K562 (cell line): Measurements from ENCODE around the gene SAMD14. TPM values are rescaled to one million over a fixed set of nuclear protein-coding genes. Genes with fewer than 3 reads are reported as not detected.

Experiments used
- COPS2 ChIP-seq: fragments of 450-650 bp; conservative IDR thresholded peaks from 2 replicates; pipeline ENCODE4 v1.6.1; 2016; ENCODE audit warnings: mild to moderate bottlenecking, moderate library complexity
- CXXC5 ChIP-seq: fragments of 250-450 bp; sonication (Bioruptor Pico); IDR thresholded peaks from 2 replicates; pipeline ENCODE4 v1.8.0; 2022; ENCODE audit warnings: inconsistent platforms, mild to moderate bottlenecking, moderate library complexity
- DACH1 ChIP-seq: fragments of 450-650 bp; IDR thresholded peaks from 2 replicates; pipeline ENCODE4 v1.6.1; 2018; ENCODE audit not compliant: partially characterized antibody
- PCBP1 ChIP-seq: fragments of 200-400 bp; formaldehyde crosslinking; IDR thresholded peaks from 2 replicates; pipeline ENCODE4 v1.6.1; 2018; ENCODE audit warnings: mild to moderate bottlenecking, low read depth, low read length; ENCODE audit not compliant: poor library complexity, severe bottlenecking
- POLR2AphosphoS2 ChIP-seq: IDR thresholded peaks from 2 replicates; pipeline ENCODE4 v1.6.1; 2012; ENCODE audit warnings: low read length, improper control_type of control experiment
- RBM14 ChIP-seq: fragments of 200-400 bp; formaldehyde crosslinking; IDR thresholded peaks from 2 replicates; pipeline ENCODE4 v1.6.1; 2018; ENCODE audit warnings: low read depth, mild to moderate bottlenecking, low read length, moderate library complexity, borderline replicate concordance; ENCODE audit not compliant: insufficient read depth
- polyA plus RNA-seq, 8 experiments: library from polyadenylated mRNA; depleted of rRNA in 4 of 8; stranded (reverse) in 5 of 8; unstranded in 3 of 8; fragments of >200 nt; fragmentation: Nextera tagmentation in 2 of 8; fragmentation: Illumina TruSeq in 1 of 8; extraction: Ambion mirVana in 2 of 8; extraction: Trizol in 1 of 8; gene quantifications; 2 replicates each; pipeline versions ENCODE4 v1.2.1 to v1.2.3, GENCODE V29; 2011 to 2014; ENCODE audit warnings: inconsistent platforms in 1 of 8, missing spikeins in 1 of 8
- total RNA-seq, 7 experiments: library from RNA; depleted of rRNA in 6 of 7; stranded (reverse); fragments of >200 nt in 6 of 7; fragmentation: Illumina TruSeq in 2 of 7; extraction: Trizol in 2 of 7; gene quantifications; 2 replicates each; pipeline versions ENCODE4 v1.2.1 to v1.2.3, GENCODE V29; 2011 to 2021; ENCODE audit warnings: low replicate concordance in 1 of 7
- TF ChIP-seq, protein P1 (sequence below): fragments of 450-650 bp; IDR thresholded peaks from 2 replicates; pipeline ENCODE4 v1.6.1; 2016; ENCODE audit warnings: mild to moderate bottlenecking, moderate library complexity
- TF ChIP-seq, protein P2 (sequence below): conservative IDR thresholded peaks from 2 replicates; pipeline ENCODE4 v1.6.1; 2011; ENCODE audit warnings: low read depth, mild to moderate bottlenecking, low read length; ENCODE audit not compliant: control insufficient read depth
- TF ChIP-seq, protein P3 (sequence below): IDR thresholded peaks from 2 replicates; pipeline ENCODE4 v1.6.1; 2011; ENCODE audit not compliant: insufficient read length; ENCODE audit errors: extremely low read depth
- TF ChIP-seq, protein P4 (sequence below), 2 experiments: fragments of 200-800 bp in 1 of 2; sonication (Bioruptor generic) in 1 of 2; sonication (generic) in 1 of 2; formaldehyde crosslinking in 1 of 2; IDR thresholded peaks in 1 of 2; conservative IDR thresholded peaks in 1 of 2; 2 replicates each; pipeline versions ENCODE4 v1.5.0 to v1.6.1; 2016 to 2020; ENCODE audit warnings: missing compliant biosample characterization in 1 of 2, missing genetic modification characterization in 1 of 2, missing genetic modification reagents in 1 of 2

The SAMD14 gene
- total and polyA plus RNA-seq, 9 of the 15 experiments (the other 6 are each of a cell fraction or from before 2014, with no cell fraction given), result 0.04 to 0.07 TPM; not detected in 7

- TF ChIP-seq, protein P1, sequence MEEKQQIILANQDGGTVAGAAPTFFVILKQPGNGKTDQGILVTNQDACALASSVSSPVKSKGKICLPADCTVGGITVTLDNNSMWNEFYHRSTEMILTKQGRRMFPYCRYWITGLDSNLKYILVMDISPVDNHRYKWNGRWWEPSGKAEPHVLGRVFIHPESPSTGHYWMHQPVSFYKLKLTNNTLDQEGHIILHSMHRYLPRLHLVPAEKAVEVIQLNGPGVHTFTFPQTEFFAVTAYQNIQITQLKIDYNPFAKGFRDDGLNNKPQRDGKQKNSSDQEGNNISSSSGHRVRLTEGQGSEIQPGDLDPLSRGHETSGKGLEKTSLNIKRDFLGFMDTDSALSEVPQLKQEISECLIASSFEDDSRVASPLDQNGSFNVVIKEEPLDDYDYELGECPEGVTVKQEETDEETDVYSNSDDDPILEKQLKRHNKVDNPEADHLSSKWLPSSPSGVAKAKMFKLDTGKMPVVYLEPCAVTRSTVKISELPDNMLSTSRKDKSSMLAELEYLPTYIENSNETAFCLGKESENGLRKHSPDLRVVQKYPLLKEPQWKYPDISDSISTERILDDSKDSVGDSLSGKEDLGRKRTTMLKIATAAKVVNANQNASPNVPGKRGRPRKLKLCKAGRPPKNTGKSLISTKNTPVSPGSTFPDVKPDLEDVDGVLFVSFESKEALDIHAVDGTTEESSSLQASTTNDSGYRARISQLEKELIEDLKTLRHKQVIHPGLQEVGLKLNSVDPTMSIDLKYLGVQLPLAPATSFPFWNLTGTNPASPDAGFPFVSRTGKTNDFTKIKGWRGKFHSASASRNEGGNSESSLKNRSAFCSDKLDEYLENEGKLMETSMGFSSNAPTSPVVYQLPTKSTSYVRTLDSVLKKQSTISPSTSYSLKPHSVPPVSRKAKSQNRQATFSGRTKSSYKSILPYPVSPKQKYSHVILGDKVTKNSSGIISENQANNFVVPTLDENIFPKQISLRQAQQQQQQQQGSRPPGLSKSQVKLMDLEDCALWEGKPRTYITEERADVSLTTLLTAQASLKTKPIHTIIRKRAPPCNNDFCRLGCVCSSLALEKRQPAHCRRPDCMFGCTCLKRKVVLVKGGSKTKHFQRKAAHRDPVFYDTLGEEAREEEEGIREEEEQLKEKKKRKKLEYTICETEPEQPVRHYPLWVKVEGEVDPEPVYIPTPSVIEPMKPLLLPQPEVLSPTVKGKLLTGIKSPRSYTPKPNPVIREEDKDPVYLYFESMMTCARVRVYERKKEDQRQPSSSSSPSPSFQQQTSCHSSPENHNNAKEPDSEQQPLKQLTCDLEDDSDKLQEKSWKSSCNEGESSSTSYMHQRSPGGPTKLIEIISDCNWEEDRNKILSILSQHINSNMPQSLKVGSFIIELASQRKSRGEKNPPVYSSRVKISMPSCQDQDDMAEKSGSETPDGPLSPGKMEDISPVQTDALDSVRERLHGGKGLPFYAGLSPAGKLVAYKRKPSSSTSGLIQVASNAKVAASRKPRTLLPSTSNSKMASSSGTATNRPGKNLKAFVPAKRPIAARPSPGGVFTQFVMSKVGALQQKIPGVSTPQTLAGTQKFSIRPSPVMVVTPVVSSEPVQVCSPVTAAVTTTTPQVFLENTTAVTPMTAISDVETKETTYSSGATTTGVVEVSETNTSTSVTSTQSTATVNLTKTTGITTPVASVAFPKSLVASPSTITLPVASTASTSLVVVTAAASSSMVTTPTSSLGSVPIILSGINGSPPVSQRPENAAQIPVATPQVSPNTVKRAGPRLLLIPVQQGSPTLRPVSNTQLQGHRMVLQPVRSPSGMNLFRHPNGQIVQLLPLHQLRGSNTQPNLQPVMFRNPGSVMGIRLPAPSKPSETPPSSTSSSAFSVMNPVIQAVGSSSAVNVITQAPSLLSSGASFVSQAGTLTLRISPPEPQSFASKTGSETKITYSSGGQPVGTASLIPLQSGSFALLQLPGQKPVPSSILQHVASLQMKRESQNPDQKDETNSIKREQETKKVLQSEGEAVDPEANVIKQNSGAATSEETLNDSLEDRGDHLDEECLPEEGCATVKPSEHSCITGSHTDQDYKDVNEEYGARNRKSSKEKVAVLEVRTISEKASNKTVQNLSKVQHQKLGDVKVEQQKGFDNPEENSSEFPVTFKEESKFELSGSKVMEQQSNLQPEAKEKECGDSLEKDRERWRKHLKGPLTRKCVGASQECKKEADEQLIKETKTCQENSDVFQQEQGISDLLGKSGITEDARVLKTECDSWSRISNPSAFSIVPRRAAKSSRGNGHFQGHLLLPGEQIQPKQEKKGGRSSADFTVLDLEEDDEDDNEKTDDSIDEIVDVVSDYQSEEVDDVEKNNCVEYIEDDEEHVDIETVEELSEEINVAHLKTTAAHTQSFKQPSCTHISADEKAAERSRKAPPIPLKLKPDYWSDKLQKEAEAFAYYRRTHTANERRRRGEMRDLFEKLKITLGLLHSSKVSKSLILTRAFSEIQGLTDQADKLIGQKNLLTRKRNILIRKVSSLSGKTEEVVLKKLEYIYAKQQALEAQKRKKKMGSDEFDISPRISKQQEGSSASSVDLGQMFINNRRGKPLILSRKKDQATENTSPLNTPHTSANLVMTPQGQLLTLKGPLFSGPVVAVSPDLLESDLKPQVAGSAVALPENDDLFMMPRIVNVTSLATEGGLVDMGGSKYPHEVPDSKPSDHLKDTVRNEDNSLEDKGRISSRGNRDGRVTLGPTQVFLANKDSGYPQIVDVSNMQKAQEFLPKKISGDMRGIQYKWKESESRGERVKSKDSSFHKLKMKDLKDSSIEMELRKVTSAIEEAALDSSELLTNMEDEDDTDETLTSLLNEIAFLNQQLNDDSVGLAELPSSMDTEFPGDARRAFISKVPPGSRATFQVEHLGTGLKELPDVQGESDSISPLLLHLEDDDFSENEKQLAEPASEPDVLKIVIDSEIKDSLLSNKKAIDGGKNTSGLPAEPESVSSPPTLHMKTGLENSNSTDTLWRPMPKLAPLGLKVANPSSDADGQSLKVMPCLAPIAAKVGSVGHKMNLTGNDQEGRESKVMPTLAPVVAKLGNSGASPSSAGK, result no peak
- TF ChIP-seq, protein P2, sequence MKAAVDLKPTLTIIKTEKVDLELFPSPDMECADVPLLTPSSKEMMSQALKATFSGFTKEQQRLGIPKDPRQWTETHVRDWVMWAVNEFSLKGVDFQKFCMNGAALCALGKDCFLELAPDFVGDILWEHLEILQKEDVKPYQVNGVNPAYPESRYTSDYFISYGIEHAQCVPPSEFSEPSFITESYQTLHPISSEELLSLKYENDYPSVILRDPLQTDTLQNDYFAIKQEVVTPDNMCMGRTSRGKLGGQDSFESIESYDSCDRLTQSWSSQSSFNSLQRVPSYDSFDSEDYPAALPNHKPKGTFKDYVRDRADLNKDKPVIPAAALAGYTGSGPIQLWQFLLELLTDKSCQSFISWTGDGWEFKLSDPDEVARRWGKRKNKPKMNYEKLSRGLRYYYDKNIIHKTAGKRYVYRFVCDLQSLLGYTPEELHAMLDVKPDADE, result no peak
- TF ChIP-seq, protein P3, sequence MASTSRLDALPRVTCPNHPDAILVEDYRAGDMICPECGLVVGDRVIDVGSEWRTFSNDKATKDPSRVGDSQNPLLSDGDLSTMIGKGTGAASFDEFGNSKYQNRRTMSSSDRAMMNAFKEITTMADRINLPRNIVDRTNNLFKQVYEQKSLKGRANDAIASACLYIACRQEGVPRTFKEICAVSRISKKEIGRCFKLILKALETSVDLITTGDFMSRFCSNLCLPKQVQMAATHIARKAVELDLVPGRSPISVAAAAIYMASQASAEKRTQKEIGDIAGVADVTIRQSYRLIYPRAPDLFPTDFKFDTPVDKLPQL, result no peak
- TF ChIP-seq RBM14, result no peak
- no peak for TF ChIP-seq POLR2AphosphoS2
- TF ChIP-seq DACH1, result no peak
- TF ChIP-seq PCBP1, result no peak
- TF ChIP-seq, protein P4, sequence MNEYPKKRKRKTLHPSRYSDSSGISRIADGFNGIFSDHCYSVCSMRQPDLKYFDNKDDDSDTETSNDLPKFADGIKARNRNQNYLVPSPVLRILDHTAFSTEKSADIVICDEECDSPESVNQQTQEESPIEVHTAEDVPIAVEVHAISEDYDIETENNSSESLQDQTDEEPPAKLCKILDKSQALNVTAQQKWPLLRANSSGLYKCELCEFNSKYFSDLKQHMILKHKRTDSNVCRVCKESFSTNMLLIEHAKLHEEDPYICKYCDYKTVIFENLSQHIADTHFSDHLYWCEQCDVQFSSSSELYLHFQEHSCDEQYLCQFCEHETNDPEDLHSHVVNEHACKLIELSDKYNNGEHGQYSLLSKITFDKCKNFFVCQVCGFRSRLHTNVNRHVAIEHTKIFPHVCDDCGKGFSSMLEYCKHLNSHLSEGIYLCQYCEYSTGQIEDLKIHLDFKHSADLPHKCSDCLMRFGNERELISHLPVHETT (CRISPR knock-in tag; conservative IDR thresholded peaks at IDR 0.05 in 1 of 2, IDR thresholded peaks at IDR 0.05 in 1 of 2), result no peak
- no peak for TF ChIP-seq COPS2
- peak; percentile 65 for TF ChIP-seq CXXC5 (CRISPR knock-in tag)
These were observed 10.3 kb upstream of the SAMD14 start (continued) for GRCh38 chr17:50139950-50140885.
